Neural cell (in vitro differentiated cells): ENCODE measurements around the gene KNG1. TPM values are rescaled to one million over a fixed set of nuclear protein-coding genes. Genes with fewer than 3 reads are reported as not detected.

Experiments
- H2AFZ ChIP-seq: fragments of 200-600, 300-800 bp; sonication (generic), shearing (Covaris generic); 2 replicates; pipeline ENCODE4 v1.6.0; 2014; ENCODE audit warnings: low read depth, mild to moderate bottlenecking, antibody characterized with exemption, low read length, moderate library complexity
- H3F3A ChIP-seq: fragments of 200-600 bp; shearing (Covaris generic); 2 replicates; pipeline ENCODE4 v1.6.1; 2016; ENCODE audit warnings: mild to moderate bottlenecking, moderate library complexity, mixed read lengths, antibody characterized with exemption, low read length; ENCODE audit not compliant: insufficient read depth, poor library complexity, severe bottlenecking
- H3K27ac ChIP-seq: fragments of 200-600, 300-800 bp; sonication (generic), shearing (Covaris generic); 2 replicates; pipeline ENCODE4 v1.5.1; 2014; ENCODE audit warnings: mild to moderate bottlenecking, low read length, moderate library complexity
- H3K27me3 ChIP-seq: fragments of 300-800, 200-600 bp; sonication (generic), shearing (Covaris generic); 2 replicates; pipeline ENCODE4 v1.6.0; 2014; ENCODE audit warnings: mild to moderate bottlenecking, low read depth, low read length, moderate library complexity; ENCODE audit not compliant: insufficient read depth
- H3K36me3 ChIP-seq: fragments of 300-800, 200-600 bp; sonication (generic), shearing (Covaris generic); 2 replicates; pipeline ENCODE4 v1.5.1; 2014; ENCODE audit warnings: mild to moderate bottlenecking, antibody characterized with exemption, low read length, moderate library complexity; ENCODE audit not compliant: insufficient read depth
- H3K4me2 ChIP-seq: fragments of 300-800, 200-600 bp; sonication (generic), shearing (Covaris generic); 2 replicates; pipeline ENCODE4 v1.6.0; 2014; ENCODE audit warnings: mild to moderate bottlenecking, low read length
- H3K4me3 ChIP-seq: fragments of 300-800, 200-600 bp; sonication (generic), shearing (Covaris generic); 2 replicates; pipeline ENCODE4 v1.5.1; 2014; ENCODE audit warnings: mild to moderate bottlenecking, low read length, moderate library complexity
- H3K79me2 ChIP-seq: fragments of 200-600 bp; shearing (Covaris generic); replicated peaks from 2 replicates; pipeline ENCODE4 v1.6.0; 2014; ENCODE audit warnings: mild to moderate bottlenecking, low read length, moderate library complexity; ENCODE audit not compliant: insufficient read depth
- H3K9ac ChIP-seq: fragments of 300-800, 200-600 bp; sonication (generic), shearing (Covaris generic); 2 replicates; pipeline ENCODE4 v1.6.1; 2016; ENCODE audit warnings: mild to moderate bottlenecking, low read length, mixed read lengths
- H3K9me2 ChIP-seq: fragments of 200-600 bp; shearing (Covaris generic); 2 replicates; pipeline ENCODE4 v1.6.1; 2016; ENCODE audit warnings: mild to moderate bottlenecking, low read length, mixed read lengths; ENCODE audit not compliant: insufficient read depth
- H3K9me3 ChIP-seq: fragments of 200-600, 300-800 bp; sonication (generic), shearing (Covaris generic); 2 replicates; pipeline ENCODE4 v1.6.1; 2016; ENCODE audit warnings: mild to moderate bottlenecking, mixed run types, low read length, moderate library complexity, mixed read lengths
- H4K20me1 ChIP-seq: fragments of 200-600 bp; shearing (Covaris generic); 2 replicates; pipeline ENCODE4 v1.6.1; 2016; ENCODE audit warnings: mild to moderate bottlenecking, mixed run types; ENCODE audit not compliant: insufficient read depth
- CTCF ChIP-seq: fragments of 450-650 bp; IDR thresholded peaks from 2 replicates; pipeline ENCODE4 v1.5.1; 2014; ENCODE audit warnings: antibody characterized with exemption, mild to moderate bottlenecking, moderate library complexity; ENCODE audit not compliant: poor library complexity, severe bottlenecking
- EP300 ChIP-seq: fragments of 450-650 bp; conservative IDR thresholded peaks from 2 replicates; pipeline ENCODE4 v1.6.1; 2014; ENCODE audit warnings: antibody characterized with exemption, mild to moderate bottlenecking, moderate library complexity; ENCODE audit not compliant: poor library complexity, severe bottlenecking
- EZH2 ChIP-seq: fragments of 200-600, 300-800 bp; shearing (Covaris generic), sonication (generic); IDR thresholded peaks from 2 replicates; pipeline ENCODE4 v1.6.1; 2014; ENCODE audit warnings: antibody characterized with exemption, low read length, borderline replicate concordance, mild to moderate bottlenecking; ENCODE audit not compliant: insufficient read depth, poor library complexity, severe bottlenecking
- MXI1 ChIP-seq: fragments of 450-650 bp; conservative IDR thresholded peaks from 2 replicates; pipeline ENCODE4 v1.6.1; 2014; ENCODE audit warnings: antibody characterized with exemption, mild to moderate bottlenecking; ENCODE audit not compliant: poor library complexity, severe bottlenecking
- POLR2AphosphoS5 ChIP-seq: IDR thresholded peaks from 2 replicates; pipeline ENCODE4 v1.6.1; 2012
- RAD21 ChIP-seq: fragments of 450-650 bp; conservative IDR thresholded peaks from 2 replicates; pipeline ENCODE4 v1.6.1; 2014; ENCODE audit warnings: antibody characterized with exemption, mild to moderate bottlenecking, moderate library complexity
- REST ChIP-seq: IDR thresholded peaks from 2 replicates; pipeline ENCODE4 v1.6.1; 2012; ENCODE audit warnings: borderline replicate concordance
- SMC3 ChIP-seq: fragments of 450-650 bp; conservative IDR thresholded peaks from 2 replicates; pipeline ENCODE4 v1.6.1; 2014; ENCODE audit warnings: antibody characterized with exemption, mild to moderate bottlenecking, moderate library complexity; ENCODE audit not compliant: poor library complexity
- TAF1 ChIP-seq: IDR thresholded peaks from 2 replicates; pipeline ENCODE4 v1.6.1; 2012; ENCODE audit warnings: low read depth
- polyA plus RNA-seq: library from polyadenylated mRNA; depleted of rRNA; stranded (reverse); fragments of >200 nt; gene quantifications from 2 replicates; pipeline ENCODE4 v1.2.3, GENCODE V29; 2014

The KNG1 gene
- polyA plus RNA-seq, 1 donor from 2014 or later: not detected

- no peaks in the 10 kb centered on the region for H3K36me3 ChIP-seq
- no peaks in the 10 kb centered on the region for H3K27me3 ChIP-seq
- no peak overlapping the region for H3K9ac ChIP-seq
- H3K79me2 ChIP-seq: no peaks in the 10 kb centered on the region
- H3K9me3 ChIP-seq: no peaks in the 10 kb centered on the region
- no peak for TF ChIP-seq TAF1
- TF ChIP-seq MXI1: no peak
- no peak for TF ChIP-seq REST
- no peak for TF ChIP-seq RAD21
- TF ChIP-seq EZH2: no peak
- no peak for TF ChIP-seq SMC3
- TF ChIP-seq CTCF: no peak
- no peak for TF ChIP-seq EP300
- no peak overlapping the region for H2AFZ ChIP-seq
- H3F3A ChIP-seq: no peaks in the 10 kb centered on the region
- no peak overlapping the region for H3K4me2 ChIP-seq
- H3K4me3 ChIP-seq: no peak overlapping the region
- no peak overlapping the region for H3K27ac ChIP-seq
- H4K20me1 ChIP-seq: no peaks in the 10 kb centered on the region
- H3K9me2 ChIP-seq: no peaks in the 10 kb centered on the region
Measured at GRCh38 chr3:186760141-186760833, 43.1 kb downstream of the KNG1 start.

- no peak overlapping the region for H3K27ac ChIP-seq
- H3K27me3 ChIP-seq: no peaks in the 10 kb centered on the region
- no peaks in the 10 kb centered on the region for H3K36me3 ChIP-seq
- H3K9ac ChIP-seq: no peak overlapping the region
- no peaks in the 10 kb centered on the region for H4K20me1 ChIP-seq
- no peaks in the 10 kb centered on the region for H3F3A ChIP-seq
- H3K9me3 ChIP-seq: no peaks in the 10 kb centered on the region
- no peaks in the 10 kb centered on the region for H3K79me2 ChIP-seq
- no peak overlapping the region for H2AFZ ChIP-seq
- TF ChIP-seq CTCF (no peak), TAF1 (no peak), SMC3 (no peak), MXI1 (no peak), EP300 (no peak), EZH2 (no peak), REST (no peak), POLR2AphosphoS5 (no peak), RAD21 (no peak)
- no peaks in the 10 kb centered on the region for H3K9me2 ChIP-seq
- H3K4me2 ChIP-seq: no peak overlapping the region
- H3K4me3 ChIP-seq: no peak overlapping the region
Measured at GRCh38 chr3:186760897-186761447, 43.8 kb downstream of the KNG1 start.
